Gastroesophageal sphincter (tissue), 4 donors: Measurements from ENCODE around the gene INPP5A. TPM values are rescaled to one million over a fixed set of nuclear protein-coding genes. Genes with fewer than 3 reads are reported as not detected.

Experiments used
- ATAC-seq: fragments of 150-250 bp; one replicate; pipeline ENCODE4 v1.9.1; 2016; ENCODE audit warnings: mild to moderate bottlenecking, moderate library complexity
- H3K27ac ChIP-seq, 4 donors: fragments of 200-600 bp; sonication (generic) in 3 of 4; 1 replicate in 3 of 4; 2 replicates in 1 of 4; pipeline ENCODE4 v1.5.1; 2016 to 2019
- H3K27me3 ChIP-seq: fragments of 200-600 bp; sonication (generic); one replicate; pipeline ENCODE4 v1.5.1; 2019
- H3K36me3 ChIP-seq, 2 donors: fragments of 200-600 bp; sonication (generic); one replicate each; pipeline ENCODE4 v1.5.1; 2019; ENCODE audit warnings: control low read depth in 1 of 2
- H3K4me1 ChIP-seq, 3 donors: fragments of 200-600 bp; sonication (generic); 1 replicate in 2 of 3; 2 replicates in 1 of 3; pipeline ENCODE4 v1.5.1; 2016 to 2019; ENCODE audit warnings: control low read depth in 2 of 3
- H3K4me3 ChIP-seq, 2 donors: fragments of 200-600 bp; sonication (generic); one replicate each; pipeline ENCODE4 v1.5.1; 2019; ENCODE audit warnings: mild to moderate bottlenecking in 1 of 2, moderate library complexity in 1 of 2
- H3K9me3 ChIP-seq, 3 donors: fragments of 200-600 bp; sonication (generic); one replicate each; pipeline ENCODE4 v1.5.1; 2017 to 2019; ENCODE audit warnings: control low read depth in 2 of 3
- EP300 ChIP-seq: sonication (generic); formaldehyde crosslinking; IDR thresholded peaks from one replicate; pipeline ENCODE4 v1.6.1; 2017; ENCODE audit warnings: antibody characterized with exemption, mild to moderate bottlenecking
- POLR2A ChIP-seq, 2 donors: fragments of 450-650 bp; IDR thresholded peaks; one replicate each; pipeline ENCODE4 v1.6.1; 2017; ENCODE audit warnings: antibody characterized with exemption in 2 of 2, mild to moderate bottlenecking in 2 of 2, moderate library complexity in 1 of 2
- POLR2AphosphoS5 ChIP-seq: sonication (generic); formaldehyde crosslinking; IDR thresholded peaks from one replicate; pipeline ENCODE4 v1.6.1; 2017; ENCODE audit warnings: antibody characterized with exemption
- WGBS, 2 donors: methylation state at CpG; one replicate each; pipeline ENCODE4 v1.1.5; 2018; ENCODE audit warnings: low coverage in 1 of 2; 5-methylcytosine and 5-hydroxymethylcytosine counted together
- total RNA-seq, 4 donors: library from RNA; depleted of rRNA; stranded (reverse); fragments of >200 nt; gene quantifications; one replicate each; pipeline ENCODE4 v1.1.0, GENCODE V29; 2016
- TF ChIP-seq, protein P1 (sequence below), 4 experiments: fragments of 200-600 bp in 2 of 4; fragments of 450-650 bp in 2 of 4; sonication (generic) in 1 of 4; IDR thresholded peaks; one replicate each; pipeline ENCODE4 v1.5.1; 2017 to 2019; ENCODE audit warnings: antibody characterized with exemption in 4 of 4, mild to moderate bottlenecking in 2 of 4, moderate library complexity in 2 of 4

The INPP5A gene
- total RNA-seq, 4 donors from 2014 or later = 111 to 288 (median 215) TPM

- ATAC-seq = no peak
- Histone ChIP-seq H3K4me3 (no peak overlapping the region), H3K27ac (peak overlapping the region in 3 of 4 donors; percentile 34 to 63 (median 61)), H3K4me1 (peaks cover 0 to 97% (median 7%) of the 10 kb centered on the region in 3 donors), H3K27me3 (no peaks in the 10 kb centered on the region), H3K9me3 (no peaks in the 10 kb centered on the region), H3K36me3 (peaks cover 0 to 21% of the 10 kb centered on the region in 2 donors)
- 40 to 68% methylated on average over 3 to 11 of the region's 27 CpGs for WGBS, 2 donors
- TF ChIP-seq, protein P1, sequence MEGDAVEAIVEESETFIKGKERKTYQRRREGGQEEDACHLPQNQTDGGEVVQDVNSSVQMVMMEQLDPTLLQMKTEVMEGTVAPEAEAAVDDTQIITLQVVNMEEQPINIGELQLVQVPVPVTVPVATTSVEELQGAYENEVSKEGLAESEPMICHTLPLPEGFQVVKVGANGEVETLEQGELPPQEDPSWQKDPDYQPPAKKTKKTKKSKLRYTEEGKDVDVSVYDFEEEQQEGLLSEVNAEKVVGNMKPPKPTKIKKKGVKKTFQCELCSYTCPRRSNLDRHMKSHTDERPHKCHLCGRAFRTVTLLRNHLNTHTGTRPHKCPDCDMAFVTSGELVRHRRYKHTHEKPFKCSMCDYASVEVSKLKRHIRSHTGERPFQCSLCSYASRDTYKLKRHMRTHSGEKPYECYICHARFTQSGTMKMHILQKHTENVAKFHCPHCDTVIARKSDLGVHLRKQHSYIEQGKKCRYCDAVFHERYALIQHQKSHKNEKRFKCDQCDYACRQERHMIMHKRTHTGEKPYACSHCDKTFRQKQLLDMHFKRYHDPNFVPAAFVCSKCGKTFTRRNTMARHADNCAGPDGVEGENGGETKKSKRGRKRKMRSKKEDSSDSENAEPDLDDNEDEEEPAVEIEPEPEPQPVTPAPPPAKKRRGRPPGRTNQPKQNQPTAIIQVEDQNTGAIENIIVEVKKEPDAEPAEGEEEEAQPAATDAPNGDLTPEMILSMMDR (IDR thresholded peaks at IDR 0.05) = no peak
- no peak for TF ChIP-seq EP300
- TF ChIP-seq POLR2AphosphoS5 = no peak
- no peak for TF ChIP-seq POLR2A (IDR thresholded peaks at IDR 0.05)
Measured at GRCh38 chr10:132612571-132613504, 75.3 kb downstream of the INPP5A start.

GRCh38 chr10:132613566-132614348 lies 76.2 kb downstream of the INPP5A start:
- Histone ChIP-seq H3K36me3 (peaks cover 0 to 21% of the 10 kb centered on the region in 2 donors), H3K27me3 (no peaks in the 10 kb centered on the region), H3K4me1 (peaks cover 0 to 97% (median 0%) of the 10 kb centered on the region in 3 donors), H3K9me3 (peaks cover 0 to 2% (median 0%) of the 10 kb centered on the region in 3 donors), H3K27ac (peak overlapping the region in 1 of 4 donors; percentile 61), H3K4me3 (no peak overlapping the region)
- TF ChIP-seq POLR2AphosphoS5 = no peak
- TF ChIP-seq EP300 = no peak
- TF ChIP-seq, protein P1 (IDR thresholded peaks at IDR 0.05) = no peak
- no peak for TF ChIP-seq POLR2A (IDR thresholded peaks at IDR 0.05)
- WGBS, 2 donors = 81 to 93% methylated on average over 4 to 6 of the region's 22 CpGs
- ATAC-seq = no peak

DNA sequence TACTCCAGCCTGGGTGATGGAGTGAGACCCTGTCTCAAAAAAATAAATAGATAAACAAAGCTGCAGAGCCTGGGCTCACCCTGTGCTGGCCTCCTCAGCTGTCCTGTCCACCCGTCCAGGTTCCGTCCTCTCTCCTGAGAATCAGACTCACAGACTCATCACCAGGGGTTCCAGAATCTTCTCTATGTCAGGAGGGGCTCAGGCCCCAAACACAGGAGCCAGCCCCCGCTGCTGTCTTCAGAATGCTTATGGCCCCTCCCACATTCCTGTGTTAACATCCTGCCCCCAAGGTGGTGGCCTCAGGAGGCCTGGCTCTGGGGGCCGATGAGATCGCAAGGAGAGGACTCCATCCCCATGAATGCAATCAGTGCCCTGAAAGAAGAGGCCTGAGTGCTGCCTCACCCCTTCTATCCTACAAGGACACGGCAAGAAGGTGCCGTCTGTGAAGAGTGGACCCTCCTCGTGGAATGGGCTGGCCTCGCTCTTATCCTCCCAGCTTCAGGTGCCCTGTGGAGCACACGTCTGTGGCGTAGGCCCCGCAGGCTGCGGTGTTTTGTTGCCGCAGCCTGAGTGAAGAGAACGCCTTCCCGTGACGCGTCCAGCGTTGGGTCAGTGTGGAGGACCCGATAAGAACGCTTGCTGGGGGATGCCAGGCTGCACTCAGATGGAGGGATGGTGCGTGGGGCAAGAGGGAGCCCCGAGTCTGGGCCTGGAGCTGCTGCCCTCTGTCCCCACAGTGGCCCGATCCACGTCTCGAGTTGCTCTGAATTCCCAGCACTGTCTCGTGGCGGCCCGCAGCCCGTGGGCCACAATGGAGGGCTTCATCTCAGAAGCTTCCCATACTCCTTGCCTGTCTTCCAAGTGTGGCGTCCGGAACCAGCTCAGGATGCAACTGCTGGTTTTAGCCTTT lies 77.1 kb downstream of the INPP5A start:
- TF ChIP-seq POLR2AphosphoS5 (no peak), POLR2A (IDR thresholded peaks at IDR 0.05) (no peak), EP300 (no peak)
- TF ChIP-seq, protein P1 (IDR thresholded peaks at IDR 0.05) = no peak
- H3K36me3 ChIP-seq = peaks cover 0 to 26% of the 10 kb centered on the region in 2 donors
- H3K27me3 ChIP-seq = no peaks in the 10 kb centered on the region
- ATAC-seq = no peak
- no peak overlapping the region for H3K4me3 ChIP-seq
- H3K27ac ChIP-seq = peak overlapping the region in 1 of 4 donors; percentile 8
- H3K9me3 ChIP-seq = peaks cover 0 to 7% (median 0%) of the 10 kb centered on the region in 3 donors
- 80 to 84% methylated on average over 1 to 3 of the region's 32 CpGs for WGBS, 2 donors
- peaks cover 0 to 93% (median 0%) of the 10 kb centered on the region in 3 donors for H3K4me1 ChIP-seq

DNA sequence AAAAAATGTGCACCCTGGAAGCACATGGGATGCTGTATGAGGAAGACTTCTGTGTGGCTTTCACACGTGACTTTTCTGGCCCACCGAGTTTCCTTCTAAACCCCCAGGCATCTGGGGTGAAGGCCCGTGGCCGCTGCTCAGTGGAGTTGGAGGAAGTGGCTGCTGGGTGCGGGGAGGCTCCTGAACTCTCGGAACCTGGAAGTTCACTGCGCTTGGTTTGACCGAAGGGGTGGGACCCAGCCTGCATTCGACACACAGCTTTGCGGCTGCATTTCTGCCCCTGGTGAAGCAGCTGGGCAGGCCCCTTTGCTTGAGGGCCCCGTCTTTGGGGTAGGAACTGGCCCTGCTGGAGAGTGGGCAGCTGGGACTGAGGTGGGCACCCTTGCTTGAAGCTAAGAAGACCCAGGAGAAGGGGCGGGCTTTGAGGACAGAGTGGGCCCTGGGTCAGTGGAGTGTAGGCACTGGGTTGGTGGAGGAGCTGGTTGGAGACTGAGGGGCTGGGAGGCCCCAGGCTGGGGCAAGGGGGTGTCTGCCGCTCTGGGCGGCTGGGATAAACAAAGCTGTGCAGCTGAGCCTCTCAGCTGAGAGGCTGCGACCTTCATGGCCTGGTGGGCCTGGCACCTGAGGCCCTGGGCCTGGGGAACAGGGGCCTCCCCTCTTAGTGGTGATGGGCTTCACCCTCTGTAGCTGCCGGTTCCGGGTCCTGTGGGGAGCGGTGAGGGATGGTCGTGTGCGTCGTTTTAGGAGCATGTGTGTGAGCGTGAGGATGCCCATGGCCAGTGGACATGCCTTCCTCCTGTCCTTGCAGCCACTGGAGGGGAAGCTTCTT lies 78.0 kb downstream of the INPP5A start:
- Histone ChIP-seq H3K4me1 (peaks cover 0 to 84% (median 0%) of the 10 kb centered on the region in 3 donors), H3K9me3 (peaks cover 0 to 15% (median 0%) of the 10 kb centered on the region in 3 donors), H3K4me3 (no peak overlapping the region), H3K27me3 (no peaks in the 10 kb centered on the region), H3K36me3 (peaks cover 0 to 19% of the 10 kb centered on the region in 2 donors), H3K27ac (peak overlapping the region in 3 of 4 donors; percentile 31 to 59 (median 58))
- WGBS, 2 donors = 100% methylated on average over 1 of the region's 22 CpGs; no CpG with 5 or more reads in 1 of the 2 donors
- no peak for TF ChIP-seq POLR2A (IDR thresholded peaks at IDR 0.05)
- TF ChIP-seq, protein P1 (IDR thresholded peaks at IDR 0.05) = no peak
- no peak for TF ChIP-seq EP300
- TF ChIP-seq POLR2AphosphoS5 = no peak
- no peak for ATAC-seq
